DND-41 (cell line): Measurements from ENCODE around the gene HOTAIR.

Experiments used
- CTCF ChIP-seq: IDR thresholded peaks from 2 replicates; pipeline ENCODE4 v1.5.1; 2012; ENCODE audit warnings: borderline replicate concordance, low read length, moderate library complexity, mild to moderate bottlenecking; ENCODE audit not compliant: poor library complexity, severe bottlenecking; ENCODE audit errors: extremely low read depth
- EZH2 ChIP-seq: IDR thresholded peaks from 3 replicates; pipeline ENCODE4 v1.6.1; 2012; ENCODE audit warnings: borderline replicate concordance, low read depth, mild to moderate bottlenecking, moderate library complexity, low read length, inconsistent platforms; ENCODE audit not compliant: severe bottlenecking

DNA sequence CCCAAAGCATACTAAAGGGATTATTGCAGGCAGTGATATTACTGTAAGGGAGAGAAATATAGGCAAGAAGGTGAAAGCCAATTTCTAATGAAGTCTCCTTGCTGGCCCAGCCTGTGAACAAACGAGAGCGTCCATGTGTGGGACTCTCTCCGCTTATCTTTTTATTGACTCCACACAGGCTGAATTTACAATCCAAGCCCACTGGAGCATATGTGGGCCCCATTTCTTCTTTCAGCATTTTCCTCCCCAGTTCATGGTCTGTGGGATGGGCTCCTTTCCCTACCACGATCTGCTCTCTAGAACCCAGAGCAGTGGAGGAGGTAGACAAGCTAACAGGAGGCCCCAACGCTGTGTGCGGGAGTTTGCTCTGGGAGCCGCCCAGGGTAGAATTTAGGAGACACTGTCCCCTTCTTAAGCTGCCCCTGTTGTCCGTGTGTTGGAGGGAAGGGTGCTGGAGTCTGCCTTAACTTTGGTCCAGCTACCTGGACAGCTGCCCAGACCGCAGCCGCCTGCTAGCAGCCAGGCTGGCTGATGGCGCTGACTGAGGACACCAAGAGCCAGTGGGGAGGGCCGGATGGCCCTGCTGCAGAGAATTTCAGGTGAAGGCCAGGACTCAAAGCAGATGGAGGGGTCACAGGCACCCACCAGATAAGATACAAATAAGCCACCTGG lies 5.0 kb downstream of the HOTAIR start:
- no peak for TF ChIP-seq CTCF
- peak; percentile 40 for TF ChIP-seq EZH2
